Stimulated activated CD4-positive, alpha-beta T cell treated with anti-CD3 and anti-CD28 coated beads, Interleukin-15, amount 100 ng/mL, for 48 hours (primary cell): ENCODE data around the gene TADA3.

Experiments used
- DNase-seq, 2 donors: peaks; one replicate each; pipeline ENCODE4 v3.0.0-alpha.2; 2020; ENCODE audit warnings: low read depth in 2 of 2

Gene TADA3, protein sequence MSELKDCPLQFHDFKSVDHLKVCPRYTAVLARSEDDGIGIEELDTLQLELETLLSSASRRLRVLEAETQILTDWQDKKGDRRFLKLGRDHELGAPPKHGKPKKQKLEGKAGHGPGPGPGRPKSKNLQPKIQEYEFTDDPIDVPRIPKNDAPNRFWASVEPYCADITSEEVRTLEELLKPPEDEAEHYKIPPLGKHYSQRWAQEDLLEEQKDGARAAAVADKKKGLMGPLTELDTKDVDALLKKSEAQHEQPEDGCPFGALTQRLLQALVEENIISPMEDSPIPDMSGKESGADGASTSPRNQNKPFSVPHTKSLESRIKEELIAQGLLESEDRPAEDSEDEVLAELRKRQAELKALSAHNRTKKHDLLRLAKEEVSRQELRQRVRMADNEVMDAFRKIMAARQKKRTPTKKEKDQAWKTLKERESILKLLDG

GRCh38 chr3:9792405-9793160, at the start of gene TADA3, which contains the start of gene ARPC4:
Gene TADA3 (minus strand): TSS chr3:9792473. CDS start chr3:9791466, 1,007 bp downstream.
Gene ARPC4 (plus strand): TSS chr3:9793082. CDS start chr3:9793122, 40 bp downstream.
- DNase-seq, result peak; percentile 84 to 90

DNA sequence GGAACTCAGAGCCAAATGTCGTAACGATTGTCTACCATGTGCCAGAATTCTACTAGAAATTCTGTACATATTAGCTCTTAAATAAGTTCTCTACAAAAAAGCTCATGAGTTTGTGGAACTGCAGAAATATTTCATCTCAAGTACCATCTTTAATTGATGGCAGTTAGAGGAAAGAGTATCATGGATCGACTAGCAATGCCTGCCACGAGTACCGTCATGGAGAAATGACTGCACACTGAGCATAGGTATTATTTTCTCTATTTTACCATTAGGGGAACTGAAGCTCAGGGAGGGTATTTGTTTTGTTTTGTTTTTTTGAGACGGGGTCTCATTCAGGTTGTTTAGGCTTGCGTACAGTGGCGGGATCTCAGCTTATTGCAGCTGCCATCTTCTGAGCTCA, 48.7 kb upstream of the TADA3 start:
- no peak for DNase-seq

DNA sequence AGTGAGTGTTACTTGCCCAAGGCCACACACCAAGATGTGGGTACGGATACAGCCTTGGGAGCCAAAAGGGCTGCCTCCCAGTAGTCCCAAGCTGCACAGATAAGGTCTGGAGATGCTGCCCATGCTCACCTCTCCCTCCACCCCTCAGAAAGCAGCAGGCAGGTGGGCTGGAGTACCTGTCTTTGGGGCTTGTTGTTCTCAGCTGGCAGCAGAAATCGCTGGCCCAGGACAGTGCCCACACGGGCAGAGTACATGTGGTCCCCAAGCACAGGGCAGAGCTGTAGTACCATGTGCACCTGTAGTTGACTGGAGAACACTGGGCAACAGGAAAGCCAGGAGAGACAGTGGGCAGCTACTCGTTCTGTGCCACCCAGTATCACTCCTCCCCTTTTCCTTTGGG, 46.6 kb upstream of the TADA3 start:
- DNase-seq, result no peak

GRCh38 chr3:9837701-9838582, 45.7 kb upstream of the TADA3 start:
- no peak for DNase-seq

DNA sequence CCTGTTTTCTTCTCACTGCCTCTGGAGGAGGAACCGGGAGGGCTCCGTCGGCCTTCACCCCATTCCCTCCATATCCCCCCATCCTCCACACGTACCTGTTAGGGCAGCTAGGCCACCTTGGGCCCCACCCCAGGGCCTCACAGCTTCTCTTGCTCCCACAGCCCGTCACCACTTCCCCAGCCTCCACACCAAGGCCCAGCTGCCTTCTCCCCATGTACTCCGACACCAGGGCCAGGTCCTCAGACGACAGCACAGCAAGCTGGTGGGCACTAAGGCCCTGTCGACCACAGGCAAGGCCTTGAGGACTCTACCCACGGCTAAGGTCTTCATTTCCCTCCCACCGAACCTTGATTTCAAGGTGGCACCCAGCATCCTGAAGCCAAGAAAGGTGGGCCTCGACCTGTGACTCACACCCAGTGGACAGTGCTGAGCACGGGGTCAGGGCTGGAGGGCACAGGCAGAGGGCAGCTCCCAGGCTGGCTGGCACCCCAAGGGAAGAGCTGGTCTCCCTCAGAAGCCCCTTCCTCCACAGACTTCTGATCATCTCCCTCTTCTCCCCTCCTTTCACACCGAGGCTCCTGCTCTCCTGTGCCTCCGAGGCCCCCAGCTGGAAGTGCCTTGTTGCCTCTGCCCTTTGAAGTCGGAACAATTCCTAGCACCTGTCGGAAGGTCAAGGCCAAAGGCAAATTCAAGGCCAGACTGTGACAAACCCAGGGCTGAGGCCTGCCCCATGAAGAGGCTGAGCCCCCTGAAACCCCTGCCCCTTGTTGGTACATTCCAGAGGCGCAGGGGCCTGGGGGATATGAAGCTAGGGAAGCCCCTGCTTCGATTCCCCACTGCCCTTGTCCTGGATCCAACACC, 42.5 kb upstream of the TADA3 start:
- DNase-seq, result no peak

DNA sequence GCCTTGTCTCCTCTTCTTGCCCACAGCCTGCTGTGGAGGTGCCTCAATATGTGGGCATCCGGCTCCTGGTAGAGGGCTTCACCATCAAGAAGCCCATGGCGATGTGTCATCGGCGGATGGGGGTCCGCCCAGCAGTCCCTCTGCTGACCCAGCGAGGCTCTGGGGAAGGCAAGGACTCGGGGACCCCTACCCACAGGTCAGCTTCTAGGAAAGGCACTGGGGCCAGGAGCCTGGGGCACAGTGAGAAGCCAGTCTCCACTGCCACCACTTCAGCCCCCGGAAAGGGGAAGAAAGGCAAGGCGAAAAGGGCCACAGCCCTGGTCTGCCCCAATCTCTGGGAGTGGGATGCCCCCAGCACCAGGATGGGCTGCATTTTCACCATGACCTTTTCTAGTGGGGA, 40.8 kb upstream of the TADA3 start:
- DNase-seq, result no peak

- DNase-seq, result no peak
Observed at GRCh38 chr3:9831253-9831652, 39.0 kb upstream of the TADA3 start.

DNA sequence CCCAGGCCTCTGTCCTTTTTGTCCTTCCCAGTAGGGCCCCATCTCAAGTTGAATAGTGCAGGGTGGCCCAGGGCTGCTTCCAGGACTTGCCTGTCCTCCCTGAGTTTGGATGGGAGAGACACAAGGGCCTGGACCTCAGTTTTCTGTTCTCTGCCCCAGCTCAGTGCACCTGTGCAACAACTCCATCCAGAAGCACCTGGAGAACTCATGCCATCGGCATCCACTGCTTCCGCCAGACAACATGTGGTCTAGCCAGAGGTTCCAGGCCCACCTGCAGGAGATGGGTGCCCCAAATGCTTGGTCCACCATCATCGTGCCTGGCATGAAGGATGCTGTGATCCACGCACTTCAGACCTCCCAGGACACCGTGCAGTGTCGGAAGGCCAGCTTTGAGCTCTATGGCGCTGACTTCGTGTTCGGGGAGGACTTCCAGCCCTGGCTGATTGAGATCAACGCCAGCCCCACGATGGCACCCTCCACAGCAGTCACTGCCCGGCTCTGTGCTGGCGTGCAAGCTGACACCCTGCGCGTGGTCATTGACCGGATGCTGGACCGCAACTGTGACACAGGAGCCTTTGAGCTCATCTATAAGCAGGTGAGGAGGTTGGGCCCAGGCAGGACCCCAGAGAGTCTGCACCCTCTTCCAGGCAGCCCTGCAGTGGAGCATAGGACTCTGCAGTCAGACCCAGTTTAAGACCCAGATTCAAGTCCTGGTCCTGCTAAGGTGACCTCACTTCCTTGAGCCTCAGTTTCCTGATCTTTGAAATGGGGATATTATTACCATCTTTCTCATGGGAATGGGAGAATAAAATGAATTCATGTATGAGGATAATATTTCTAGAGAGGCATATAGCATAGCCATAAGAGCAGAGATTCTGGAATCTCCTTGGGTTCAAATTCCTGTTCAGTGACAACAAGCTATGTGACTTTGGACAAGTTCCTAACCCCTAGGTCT, 36.8 kb upstream of the TADA3 start:
- DNase-seq, result no peak

DNA sequence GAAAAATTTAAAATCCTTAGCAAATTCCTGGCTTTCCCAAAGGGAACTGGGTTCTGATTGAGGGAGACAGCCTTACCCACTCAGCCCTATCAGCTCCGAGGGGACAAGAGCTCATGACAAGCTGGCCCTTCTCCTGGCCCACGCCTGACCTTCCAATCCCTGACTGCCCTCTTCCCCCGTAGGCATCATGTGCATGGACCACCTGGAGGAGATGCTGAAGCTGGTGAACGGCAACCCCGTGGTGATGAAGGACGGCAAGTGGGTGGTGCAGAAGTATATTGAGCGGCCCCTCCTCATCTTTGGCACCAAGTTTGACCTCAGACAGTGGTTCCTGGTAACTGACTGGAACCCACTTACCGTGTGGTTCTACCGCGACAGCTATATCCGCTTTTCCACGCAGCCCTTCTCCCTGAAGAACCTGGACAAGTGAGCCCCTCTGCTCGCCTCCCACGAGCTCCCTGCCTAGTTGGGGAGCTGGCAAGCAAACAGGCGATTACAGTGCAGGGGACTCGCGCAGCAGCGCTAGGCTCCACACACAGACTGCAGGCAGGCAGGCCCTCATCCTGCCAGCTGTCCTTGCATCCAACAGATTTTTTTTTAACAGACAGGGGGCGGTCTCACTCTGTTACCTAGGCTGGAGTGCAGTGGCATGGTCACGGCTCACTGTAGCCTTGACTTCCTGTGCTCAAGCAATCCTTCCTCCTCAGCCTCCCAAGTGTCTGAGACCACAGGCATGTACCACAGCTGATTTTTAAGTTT, 34.7 kb upstream of the TADA3 start:
- DNase-seq, result peak in 1 of 2 donors; percentile 13

- no peak for DNase-seq
Observed at GRCh38 chr3:9825451-9826040, 33.3 kb upstream of the TADA3 start.

DNA sequence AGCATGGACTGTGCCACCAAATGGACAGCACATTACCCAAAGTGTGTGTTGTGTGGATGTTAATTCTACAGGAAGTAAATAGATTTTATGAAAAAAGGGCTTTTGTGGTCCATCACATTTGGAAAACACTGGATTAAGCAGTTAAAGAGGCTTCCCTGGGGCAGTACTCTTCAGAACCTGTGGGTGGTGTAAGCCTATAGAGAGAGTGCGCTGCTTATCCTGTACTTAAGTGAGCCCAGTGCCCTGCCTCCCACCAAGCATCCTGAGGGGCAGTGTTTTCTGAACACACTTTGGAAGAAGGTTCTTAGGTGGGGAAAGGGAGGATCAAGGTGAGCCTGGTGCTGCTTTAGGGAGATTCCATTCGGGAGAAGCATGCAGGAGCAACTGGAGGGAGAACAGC, 28.7 kb upstream of the TADA3 start:
- no peak for DNase-seq

DNA sequence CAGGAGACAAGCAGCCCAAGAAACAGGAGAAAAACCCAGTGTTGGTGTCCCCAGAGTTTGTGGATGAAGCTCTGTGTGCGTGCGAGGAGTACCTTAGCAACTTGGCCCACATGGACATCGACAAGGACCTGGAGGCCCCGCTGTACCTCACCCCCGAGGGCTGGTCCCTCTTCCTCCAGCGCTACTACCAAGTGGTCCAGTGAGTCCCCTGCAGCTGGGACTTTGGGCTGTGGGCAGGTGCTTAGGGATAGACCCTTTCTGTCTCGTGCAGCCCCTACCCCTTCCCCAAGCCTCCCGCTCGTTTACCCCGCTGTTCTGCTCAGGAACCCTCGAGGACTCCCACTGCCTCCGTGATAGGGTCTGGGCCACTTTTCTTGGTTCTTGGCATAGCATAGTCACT, 28.3 kb upstream of the TADA3 start:
- no peak for DNase-seq

GRCh38 chr3:9818666-9819335, 26.5 kb upstream of the TADA3 start:
- DNase-seq, result no peak

GRCh38 chr3:9817436-9817835, 25.2 kb upstream of the TADA3 start:
- no peak for DNase-seq

DNA sequence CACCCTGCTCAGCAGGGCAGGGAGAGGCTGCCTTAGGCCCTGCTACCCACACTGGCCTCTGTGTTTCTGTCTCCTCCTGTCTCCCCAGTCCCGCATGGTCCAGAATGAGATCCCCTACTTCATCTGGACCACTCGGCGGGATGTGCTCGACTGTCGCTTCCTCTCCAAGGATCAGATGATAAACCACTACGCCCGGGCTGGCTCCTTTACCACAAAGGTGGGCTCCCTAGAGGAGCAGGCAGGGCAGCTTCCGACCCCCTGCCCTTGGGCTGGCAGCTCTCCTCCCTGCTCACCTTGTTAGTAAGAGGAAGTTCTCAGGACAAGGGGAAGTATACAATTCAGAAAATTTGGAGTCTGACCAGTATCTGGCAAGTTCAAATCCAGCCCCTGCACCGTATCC, 23.7 kb upstream of the TADA3 start:
- no peak for DNase-seq

GRCh38 chr3:9812870-9813483, 20.7 kb upstream of the TADA3 start:
- DNase-seq, result no peak

- DNase-seq, result no peak
Observed at GRCh38 chr3:9810846-9811245, 18.6 kb upstream of the TADA3 start.

GRCh38 chr3:9810433-9810770, 18.1 kb upstream of the TADA3 start:
- no peak for DNase-seq
